GM18519 (cell line): ENCODE measurements around the gene INSL3.

Experiments
- ATAC-seq: cut with Tn5 transposase; IDR thresholded peaks from one replicate; pipeline ENCODE4 v1.9.1; 2021; ENCODE audit warnings: mild to moderate bottlenecking, moderate library complexity; ENCODE audit not compliant: unreplicated experiment, low FRiP score

Gene INSL3

GRCh38 chr19:17847538-17848366, 26.4 kb upstream of the INSL3 start, which contains the start of gene JAK3:
TSS of gene JAK3 (minus strand) at chr19:17847982. CDS start at chr19:17844417, 3,565 bp downstream.
- ATAC-seq: no peak

GRCh38 chr19:17846146-17846545, 24.8 kb upstream of the INSL3 start:
- ATAC-seq: no peak

GRCh38 chr19:17843908-17844490, 22.7 kb upstream of the INSL3 start:
- no peak for ATAC-seq

- no peak for ATAC-seq
These were observed 22.0 kb upstream of the INSL3 start for GRCh38 chr19:17843292-17843827.

GRCh38 chr19:17842663-17843291, 21.5 kb upstream of the INSL3 start:
- ATAC-seq: no peak

GRCh38 chr19:17841810-17842662, 20.7 kb upstream of the INSL3 start:
- ATAC-seq: no peak

GRCh38 chr19:17841371-17841809, 20.1 kb upstream of the INSL3 start:
- no peak for ATAC-seq

- no peak for ATAC-seq
These were observed 18.7 kb upstream of the INSL3 start for GRCh38 chr19:17840019-17840418.

GRCh38 chr19:17837972-17838371, 16.7 kb upstream of the INSL3 start:
- ATAC-seq: no peak

- ATAC-seq: no peak
These were observed 15.2 kb upstream of the INSL3 start for GRCh38 chr19:17836530-17836929.

GRCh38 chr19:17835182-17836006, 14.1 kb upstream of the INSL3 start:
- ATAC-seq: no peak

GRCh38 chr19:17834350-17835181, 13.2 kb upstream of the INSL3 start:
- no peak for ATAC-seq

GRCh38 chr19:17832443-17833208, 11.3 kb upstream of the INSL3 start:
- ATAC-seq: no peak

- no peak for ATAC-seq
These were observed 10.1 kb upstream of the INSL3 start for GRCh38 chr19:17831419-17831888.

- no peak for ATAC-seq
These were observed 9.5 kb upstream of the INSL3 start for GRCh38 chr19:17830567-17831418.

GRCh38 chr19:17829855-17830566, 8.7 kb upstream of the INSL3 start:
- ATAC-seq: no peak
